Brain microvascular endothelial cell (primary cell): ENCODE measurements around the gene DCANP1.

Experiments
- DNase-seq: peaks from one replicate; pipeline ENCODE4 v3.0.0-alpha.2; 2020
- H3K27ac ChIP-seq: fragments of 250-450 bp; sonication (Bioruptor Pico); 2 replicates; pipeline ENCODE4 v1.5.1; 2020; ENCODE audit warnings: mild to moderate bottlenecking, moderate library complexity
- H3K27me3 ChIP-seq: fragments of 250-450 bp; sonication (Bioruptor Pico); replicated peaks from 2 replicates; pipeline ENCODE4 v1.5.1; 2020; ENCODE audit warnings: mild to moderate bottlenecking
- H3K36me3 ChIP-seq: fragments of 250-450 bp; sonication (Bioruptor Pico); replicated peaks from 2 replicates; pipeline ENCODE4 v1.5.1; 2020; ENCODE audit warnings: mild to moderate bottlenecking
- H3K4me3 ChIP-seq: 2 replicates; pipeline ENCODE4 v1.5.1; 2011; ENCODE audit warnings: low read depth, mild to moderate bottlenecking, control low read depth, low read length, moderate library complexity
- in situ Hi-C: cut with HindIII; loops from 2 replicates; pipeline ENCODE4 v1.10.0; 2017; ENCODE audit warnings: low sequenced_read_pairs, low pct_ligation_motif_present
- TF ChIP-seq, protein P1 (sequence below): IDR thresholded peaks from 2 replicates; pipeline ENCODE4 v1.5.1; 2011; ENCODE audit warnings: low read depth, mild to moderate bottlenecking, moderate library complexity, low read length, control low read depth, inconsistent platforms; ENCODE audit errors: missing control alignments

The DCANP1 gene

DNA sequence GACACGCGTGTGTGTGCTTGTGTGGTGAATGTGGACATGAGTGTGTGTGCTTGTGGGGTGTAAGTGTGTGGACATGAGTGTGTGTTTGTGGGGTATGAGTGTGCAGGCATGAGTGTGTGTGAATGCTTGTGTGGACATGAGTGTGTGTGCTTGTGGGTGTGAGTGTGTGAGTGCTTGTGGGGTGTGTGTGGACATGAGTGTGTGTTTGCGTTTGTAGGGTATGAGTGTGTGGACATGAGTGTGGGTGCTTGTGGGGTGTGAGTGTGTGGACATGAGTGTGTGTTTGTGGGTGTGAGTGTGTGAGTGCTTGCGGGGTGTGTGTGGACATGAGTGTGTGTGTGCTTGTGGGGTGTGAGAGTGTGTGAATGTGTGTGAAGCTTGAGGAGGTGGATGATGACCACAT lies 34.8 kb upstream of the DCANP1 start:
- H3K27ac ChIP-seq: no peak overlapping the region
- H3K4me3 ChIP-seq: no peak overlapping the region
- TF ChIP-seq, protein P1, sequence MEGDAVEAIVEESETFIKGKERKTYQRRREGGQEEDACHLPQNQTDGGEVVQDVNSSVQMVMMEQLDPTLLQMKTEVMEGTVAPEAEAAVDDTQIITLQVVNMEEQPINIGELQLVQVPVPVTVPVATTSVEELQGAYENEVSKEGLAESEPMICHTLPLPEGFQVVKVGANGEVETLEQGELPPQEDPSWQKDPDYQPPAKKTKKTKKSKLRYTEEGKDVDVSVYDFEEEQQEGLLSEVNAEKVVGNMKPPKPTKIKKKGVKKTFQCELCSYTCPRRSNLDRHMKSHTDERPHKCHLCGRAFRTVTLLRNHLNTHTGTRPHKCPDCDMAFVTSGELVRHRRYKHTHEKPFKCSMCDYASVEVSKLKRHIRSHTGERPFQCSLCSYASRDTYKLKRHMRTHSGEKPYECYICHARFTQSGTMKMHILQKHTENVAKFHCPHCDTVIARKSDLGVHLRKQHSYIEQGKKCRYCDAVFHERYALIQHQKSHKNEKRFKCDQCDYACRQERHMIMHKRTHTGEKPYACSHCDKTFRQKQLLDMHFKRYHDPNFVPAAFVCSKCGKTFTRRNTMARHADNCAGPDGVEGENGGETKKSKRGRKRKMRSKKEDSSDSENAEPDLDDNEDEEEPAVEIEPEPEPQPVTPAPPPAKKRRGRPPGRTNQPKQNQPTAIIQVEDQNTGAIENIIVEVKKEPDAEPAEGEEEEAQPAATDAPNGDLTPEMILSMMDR: no peak
- no peak for DNase-seq
- H3K36me3 ChIP-seq: no peaks in the 10 kb centered on the region
- in situ Hi-C loops: no loop called here
- peaks cover 37% of the 10 kb centered on the region for H3K27me3 ChIP-seq

DNA sequence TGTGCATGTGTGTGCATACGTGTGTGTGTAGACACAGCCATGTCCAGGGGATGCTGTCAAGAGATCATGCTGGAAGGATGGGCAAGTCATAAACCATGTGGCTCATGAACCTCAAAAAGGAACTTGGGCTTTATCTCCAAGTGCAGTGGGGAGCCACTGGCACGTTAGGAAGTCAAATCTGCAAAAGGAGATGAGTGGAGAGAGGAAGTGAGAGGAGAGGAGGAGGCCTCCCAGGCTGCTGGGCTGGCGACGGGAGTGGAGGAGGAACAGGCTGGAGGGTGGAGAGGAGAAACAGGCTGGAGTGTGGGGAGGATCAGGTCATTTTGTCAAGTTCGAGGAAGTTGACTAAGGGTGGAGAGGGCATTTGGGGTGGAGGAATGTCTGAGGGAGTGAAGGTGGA lies 34.2 kb upstream of the DCANP1 start:
- Histone ChIP-seq H3K4me3 (no peak overlapping the region), H3K36me3 (no peaks in the 10 kb centered on the region), H3K27me3 (peaks cover 38% of the 10 kb centered on the region), H3K27ac (no peak overlapping the region)
- no peak for DNase-seq
- TF ChIP-seq, protein P1: no peak
- in situ Hi-C loops: no loop called here

DNA sequence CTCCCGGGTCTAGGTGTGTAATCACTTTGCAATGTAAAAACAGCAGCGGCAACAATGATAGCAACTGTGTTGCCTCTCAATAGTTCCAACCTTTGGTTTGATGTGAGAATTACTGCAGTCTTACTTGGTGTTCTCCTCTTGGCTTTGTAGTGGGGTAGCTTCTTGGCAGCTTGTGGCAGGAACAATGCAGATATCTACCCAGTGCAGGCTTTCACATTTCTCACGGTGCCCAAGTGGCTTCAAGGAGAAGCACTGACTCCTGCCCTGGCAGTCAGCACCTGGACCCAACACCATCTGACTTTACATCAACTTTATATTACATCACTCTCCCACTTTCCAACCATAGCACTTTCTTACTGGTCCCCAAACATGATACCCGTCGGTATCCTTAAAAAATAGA lies 33.4 kb upstream of the DCANP1 start:
- no peaks in the 10 kb centered on the region for H3K36me3 ChIP-seq
- H3K4me3 ChIP-seq: no peak overlapping the region
- TF ChIP-seq, protein P1: no peak
- in situ Hi-C loops: no loop called here
- H3K27ac ChIP-seq: no peak overlapping the region
- H3K27me3 ChIP-seq: peaks cover 35% of the 10 kb centered on the region
- DNase-seq: no peak

DNA sequence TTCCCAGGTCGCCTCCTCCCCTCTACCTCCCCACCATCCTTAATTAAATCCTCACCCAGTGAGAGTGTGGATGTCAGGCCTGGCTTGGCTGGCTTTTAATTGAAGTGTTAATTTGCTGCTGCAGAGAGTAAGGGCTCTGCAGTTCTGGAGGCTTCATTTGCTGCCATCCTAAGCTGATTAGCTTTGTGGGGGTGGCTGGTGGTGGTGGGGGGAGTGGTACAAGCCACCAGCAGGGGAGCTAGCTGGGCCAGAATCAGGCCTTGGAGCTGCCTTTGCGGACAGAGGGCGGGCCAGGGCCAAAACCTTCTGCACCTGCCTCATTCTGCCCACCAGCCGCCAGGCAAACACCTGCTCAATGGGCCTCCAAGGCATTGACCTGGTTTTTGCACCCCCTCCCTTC lies 31.8 kb upstream of the DCANP1 start:
- no peak for DNase-seq
- Histone ChIP-seq H3K4me3 (no peak overlapping the region), H3K27me3 (peaks cover 28% of the 10 kb centered on the region), H3K27ac (no peak overlapping the region), H3K36me3 (no peaks in the 10 kb centered on the region)
- in situ Hi-C loops: no loop called here
- TF ChIP-seq, protein P1: no peak

DNA sequence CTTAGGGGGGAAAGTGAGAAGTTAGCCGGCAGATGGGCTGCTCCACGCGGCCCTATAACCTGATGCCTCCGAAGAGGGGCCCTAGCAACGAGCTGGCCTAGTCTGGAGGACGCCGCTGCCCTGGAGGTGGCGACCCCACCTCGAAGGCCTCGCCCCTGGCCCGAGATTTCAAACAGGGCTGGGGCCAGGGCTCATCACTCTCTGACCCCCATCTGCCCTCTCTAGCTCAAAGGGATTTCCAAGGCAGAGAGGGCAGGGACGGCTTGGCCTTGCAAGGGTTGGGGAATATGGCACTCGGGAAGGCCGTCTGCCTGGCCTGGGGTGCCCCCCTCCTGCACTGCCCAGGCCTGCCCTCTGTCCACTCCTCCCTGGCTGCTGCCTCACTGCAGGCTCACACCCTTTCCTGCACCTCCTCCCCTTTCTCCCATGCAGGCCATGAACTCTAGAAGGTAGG lies 30.5 kb upstream of the DCANP1 start:
- TF ChIP-seq, protein P1: no peak
- H3K36me3 ChIP-seq: no peaks in the 10 kb centered on the region
- no peak overlapping the region for H3K27ac ChIP-seq
- in situ Hi-C loops: no loop called here
- no peak overlapping the region for H3K4me3 ChIP-seq
- H3K27me3 ChIP-seq: peaks cover 26% of the 10 kb centered on the region
- DNase-seq: no peak

DNA sequence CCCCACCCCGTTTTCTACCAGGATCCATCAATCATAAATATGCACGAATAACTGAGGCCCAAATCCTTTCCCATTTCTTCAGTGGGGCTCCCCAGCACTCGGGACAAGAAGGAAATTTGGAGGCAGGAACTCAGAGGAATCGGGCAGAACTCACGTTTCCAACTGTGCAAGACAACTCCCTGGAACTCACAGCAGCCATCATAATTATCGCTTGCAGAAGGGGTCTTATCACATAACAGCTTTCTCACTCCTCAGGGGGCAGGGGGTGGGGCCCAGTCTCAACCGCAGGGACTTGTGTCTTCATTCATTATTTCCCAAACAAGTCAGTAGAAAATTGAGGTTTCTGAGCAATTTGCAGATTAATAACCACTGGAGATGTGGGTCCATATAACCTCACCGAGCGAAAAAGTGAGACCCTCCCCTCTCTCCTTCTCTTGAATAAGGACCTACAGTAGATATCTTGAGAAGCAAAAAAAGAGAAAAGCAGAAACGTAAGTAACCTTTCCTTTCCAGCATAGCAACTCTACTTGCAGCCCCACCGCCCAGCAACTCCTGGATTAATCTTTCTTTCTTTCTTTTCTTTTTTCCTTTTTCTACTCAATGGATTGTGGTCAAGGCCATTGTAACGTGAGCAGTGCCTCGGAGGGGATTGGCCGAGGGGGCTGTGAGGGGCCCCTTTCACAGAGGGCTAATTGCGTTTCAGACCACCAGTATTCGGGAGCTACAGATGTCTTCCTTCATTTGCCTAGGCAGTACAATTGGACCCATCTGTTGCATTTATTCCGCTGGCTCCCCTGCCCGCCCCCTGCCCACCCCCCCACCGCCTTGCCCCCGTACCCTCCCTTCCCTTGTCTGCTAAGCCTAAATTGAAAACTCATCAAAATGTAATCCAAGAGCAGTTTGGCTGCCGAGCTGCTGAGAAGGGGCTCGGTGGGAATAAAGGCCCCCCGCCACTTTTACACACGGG lies 29.8 kb upstream of the DCANP1 start:
- DNase-seq: no peak
- no peak overlapping the region for H3K27ac ChIP-seq
- TF ChIP-seq, protein P1: no peak
- in situ Hi-C loops: no loop called here
- H3K27me3 ChIP-seq: peaks cover 26% of the 10 kb centered on the region
- no peak overlapping the region for H3K4me3 ChIP-seq
- no peaks in the 10 kb centered on the region for H3K36me3 ChIP-seq
